HG03378 (cell line): ENCODE results near the gene HERC5.
A peak's percentile ranks its signal among the peaks of the same experiment; 100 is the strongest.
"Not testable (repeated sequence)": the region's sequence is repeated elsewhere in the genome, so short reads cannot be mapped to it uniquely, and the experiment has no call there.

ENCODE experiments used
- ATAC-seq: cut with Tn5 transposase; IDR thresholded peaks from one replicate; pipeline ENCODE4 v1.9.1; 2021; ENCODE audit warnings: mild to moderate bottlenecking, moderate library complexity; ENCODE audit not compliant: unreplicated experiment

HERC5 gene

GRCh38 chr4:88517825-88518224 is 60.9 kb downstream of the HERC5 start:
- no peak for ATAC-seq

- ATAC-seq, result no peak
Measured at GRCh38 chr4:88518911-88519310, 62.0 kb downstream of the HERC5 start.

- peak; percentile 20 for ATAC-seq
Measured at GRCh38 chr4:88522702-88523324, 65.9 kb downstream of the HERC5 start.

- peak; percentile 66 for ATAC-seq
Measured at GRCh38 chr4:88523325-88524129, 66.6 kb downstream of the HERC5 start, which contains the start of gene PYURF. PYURF (minus strand) TSS chr4:88523776; CDS start chr4:88523700, 76 bp downstream.

- no peak for ATAC-seq
Measured at GRCh38 chr4:88524171-88524570, 67.3 kb downstream of the HERC5 start.

- no peak for ATAC-seq
Measured at GRCh38 chr4:88526221-88526815, 69.4 kb downstream of the HERC5 start.

GRCh38 chr4:88527787-88528186 is 70.9 kb downstream of the HERC5 start:
- ATAC-seq, result no peak

GRCh38 chr4:88528861-88529260 is 71.9 kb downstream of the HERC5 start:
- no peak for ATAC-seq

GRCh38 chr4:88531549-88531948 is 74.6 kb downstream of the HERC5 start:
- ATAC-seq, result no peak

GRCh38 chr4:88533088-88533790 is 76.3 kb downstream of the HERC5 start:
- ATAC-seq, result no peak

- ATAC-seq, result no peak
Measured at GRCh38 chr4:88533937-88534750, 77.2 kb downstream of the HERC5 start.

- ATAC-seq, result no peak
Measured at GRCh38 chr4:88535090-88535755, 78.3 kb downstream of the HERC5 start.

GRCh38 chr4:88537709-88538108 is 80.8 kb downstream of the HERC5 start:
- no peak for ATAC-seq

GRCh38 chr4:88539322-88540068 is 82.6 kb downstream of the HERC5 start:
- not testable (repeated sequence) for ATAC-seq

GRCh38 chr4:88549815-88550214 is 92.9 kb downstream of the HERC5 start:
- no peak for ATAC-seq
